Glomerular endothelial cell (primary cell): Measurements from ENCODE around the gene ZNF646. TPM values are rescaled to one million over a fixed set of nuclear protein-coding genes. Genes with fewer than 3 reads are reported as not detected.
"Not testable (repeated sequence)": the region's sequence is repeated elsewhere in the genome, so short reads cannot be mapped to it uniquely, and the experiment has no call there.

ENCODE experiments used
- DNase-seq: peaks from one replicate; pipeline ENCODE4 v3.0.0-alpha.2; 2011; ENCODE audit warnings: low read depth, low spot score; ENCODE audit errors: extremely low read depth
- total RNA-seq: library from RNA; depleted of rRNA; stranded (reverse); fragments of >200 nt; gene quantifications from 2 replicates; pipeline ENCODE4 v1.2.3, GENCODE V29; 2015

Gene ZNF646
- total RNA-seq, 1 donor from 2014 or later, result 17.6 TPM

DNA sequence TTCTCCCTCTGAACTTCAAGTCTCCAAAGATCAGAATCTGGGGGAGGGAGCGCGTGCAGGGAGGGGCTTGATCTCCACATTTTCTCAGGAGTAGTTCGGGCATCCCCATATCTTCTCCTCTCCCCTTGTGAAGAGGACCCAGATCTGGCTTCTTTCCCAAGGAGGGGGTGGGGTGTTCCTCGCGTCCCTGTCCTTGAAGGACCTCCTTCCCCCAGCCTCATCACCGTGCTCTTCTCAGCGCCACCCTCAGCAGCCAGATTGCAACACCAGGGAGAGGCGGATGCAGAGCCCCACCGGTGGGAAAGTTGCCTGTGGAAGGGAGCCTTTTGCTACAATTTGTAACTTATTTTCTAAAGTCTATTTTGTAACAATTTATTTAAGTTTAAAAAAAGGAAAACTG is 8.9 kb downstream of the ZNF646 start:
- DNase-seq, result no peak

DNA sequence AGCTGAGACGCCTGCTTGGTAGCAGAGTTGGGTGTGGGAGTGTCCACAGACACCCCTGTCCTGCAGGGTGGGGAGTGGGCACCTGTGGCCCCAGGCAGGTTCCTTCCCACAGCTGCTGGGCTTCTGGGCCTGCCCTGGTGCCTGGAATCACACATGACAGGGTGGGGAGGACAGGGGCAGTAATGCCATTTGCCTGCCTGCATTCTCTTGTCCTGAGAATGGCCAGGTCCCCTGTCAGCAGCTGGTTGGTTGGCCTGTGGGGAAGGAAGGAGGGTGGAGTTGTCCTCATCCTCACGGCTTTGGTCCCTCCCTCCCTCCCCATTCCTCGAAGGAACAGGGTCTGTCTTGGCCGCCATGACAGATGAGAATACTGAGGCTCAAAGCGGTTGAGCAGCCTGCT is 9.3 kb downstream of the ZNF646 start:
- DNase-seq, result no peak

DNA sequence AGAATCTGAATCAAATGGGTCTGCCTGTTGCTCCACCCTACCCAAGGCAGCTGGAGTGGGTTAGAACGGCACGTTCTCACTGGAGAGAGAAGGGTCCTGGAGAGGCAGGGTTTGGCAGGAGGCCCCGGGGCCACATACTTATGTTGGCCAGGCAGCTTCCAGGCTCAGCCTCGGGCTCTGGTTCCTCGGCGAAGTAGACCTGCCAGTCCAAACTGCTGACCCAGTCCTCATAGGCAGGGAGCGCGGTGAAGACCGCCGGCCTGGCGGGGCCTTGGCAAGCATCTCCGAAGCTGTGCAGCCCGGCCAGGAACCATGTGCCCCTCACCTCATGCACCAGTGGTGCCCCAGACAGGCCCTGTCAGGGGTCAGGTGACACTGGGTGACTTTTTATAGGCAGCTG is 9.8 kb downstream of the ZNF646 start:
- no peak for DNase-seq

DNA sequence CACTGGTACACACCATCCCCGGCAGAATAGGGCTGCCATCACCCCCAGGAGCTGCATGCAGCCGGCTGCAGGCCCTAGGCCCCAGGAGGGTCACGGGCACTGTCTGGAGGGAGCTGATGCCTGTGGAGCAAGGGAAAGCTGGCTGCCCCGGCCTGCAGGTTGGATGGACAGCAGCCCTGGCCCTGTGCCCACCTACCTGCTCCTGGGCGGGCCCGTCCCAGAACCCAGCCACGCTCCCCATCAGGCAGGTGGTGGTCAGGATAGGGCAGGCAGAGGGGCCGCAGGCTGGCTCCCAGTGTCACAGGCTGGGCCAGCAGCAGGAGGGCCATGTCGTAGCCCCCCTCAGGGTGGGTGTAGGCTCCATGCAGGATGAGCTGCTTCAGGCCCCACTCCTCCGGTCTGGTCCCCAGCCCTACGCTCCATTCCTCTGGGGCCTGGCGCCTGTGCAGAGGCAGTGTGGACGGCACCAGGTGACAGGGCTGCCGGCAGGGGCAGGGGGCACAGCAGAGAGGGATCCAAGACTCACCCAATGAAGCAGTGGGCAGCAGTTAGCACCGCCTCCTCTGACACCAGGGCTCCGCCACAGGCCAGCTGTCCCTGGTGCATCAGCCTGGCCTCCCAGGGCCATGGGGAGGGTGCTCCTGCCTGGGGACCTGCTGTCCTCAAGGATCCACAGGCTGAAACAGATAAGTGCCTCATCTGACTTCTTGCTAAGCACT is 10.5 kb downstream of the ZNF646 start:
- no peak for DNase-seq

DNA sequence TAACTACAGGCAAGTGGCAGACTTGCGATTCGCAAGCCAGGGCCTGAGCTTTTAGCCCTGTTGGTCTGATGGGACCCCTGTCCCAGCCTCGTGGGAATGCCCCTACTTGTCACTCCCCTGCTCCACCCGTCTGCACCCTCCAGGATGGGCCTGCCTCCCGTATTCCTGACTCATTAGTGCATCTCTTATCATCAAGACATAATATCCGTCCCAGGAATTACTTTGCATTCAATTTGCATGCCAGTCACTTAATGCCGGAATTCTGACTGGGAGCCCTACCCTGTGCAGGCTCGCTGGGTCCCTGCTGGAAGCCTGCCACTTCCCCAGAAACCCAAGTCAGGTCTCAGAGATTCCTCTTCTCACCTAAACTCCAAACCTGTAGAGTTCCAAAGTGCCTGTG is 11.2 kb downstream of the ZNF646 start:
- no peak for DNase-seq

DNA sequence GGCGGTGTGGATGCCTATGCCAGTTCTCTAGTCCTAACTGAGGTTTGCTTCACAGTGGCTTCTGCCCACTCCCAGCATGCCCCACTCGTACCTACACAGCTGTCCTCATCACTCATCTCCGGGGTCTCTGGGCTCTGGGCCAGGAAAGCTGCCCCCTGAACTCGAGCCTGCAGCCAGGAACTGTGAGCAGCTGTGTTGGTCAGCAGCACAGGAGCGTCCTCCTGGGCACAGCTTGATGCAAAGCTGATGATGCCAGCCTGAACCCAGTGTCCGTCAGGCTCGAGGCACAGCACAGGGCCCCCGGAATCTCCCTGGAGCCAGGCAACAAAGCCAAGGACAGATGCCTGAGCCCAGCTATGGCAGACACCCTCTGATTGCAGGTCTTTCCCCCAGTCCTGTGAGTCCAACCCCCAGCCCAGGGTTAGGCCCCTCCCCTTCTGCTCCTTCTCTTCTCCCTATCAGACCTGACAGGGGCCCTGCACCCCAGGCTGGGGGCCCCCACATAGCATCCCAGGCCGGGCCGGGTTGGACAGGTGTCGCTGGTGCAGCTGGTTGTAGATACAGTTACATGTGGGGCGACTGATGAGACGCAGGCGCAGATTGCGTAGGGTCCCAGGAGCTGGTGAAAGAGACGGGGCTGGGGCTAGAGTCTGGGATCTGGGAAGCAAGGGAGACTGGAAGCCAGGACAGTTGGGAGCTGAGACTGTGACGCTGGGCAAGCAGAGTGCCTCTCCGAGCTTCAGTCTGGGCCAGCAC is 11.8 kb downstream of the ZNF646 start:
- no peak for DNase-seq

DNA sequence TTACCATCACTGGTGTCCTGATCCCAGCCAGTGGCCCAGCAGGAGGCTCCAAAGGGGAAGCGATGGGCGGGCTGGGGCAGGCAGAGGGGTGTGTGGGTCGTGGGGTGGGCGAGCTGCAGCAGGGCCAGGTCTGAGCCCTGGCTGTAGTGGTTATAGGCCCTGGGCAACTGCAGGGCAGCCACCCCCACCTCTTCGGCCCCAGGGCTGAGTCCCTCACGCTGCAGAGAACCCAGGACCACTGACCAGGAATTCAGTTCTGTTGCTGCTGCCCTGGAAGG is 12.3 kb downstream of the ZNF646 start:
- DNase-seq, result no peak

DNA sequence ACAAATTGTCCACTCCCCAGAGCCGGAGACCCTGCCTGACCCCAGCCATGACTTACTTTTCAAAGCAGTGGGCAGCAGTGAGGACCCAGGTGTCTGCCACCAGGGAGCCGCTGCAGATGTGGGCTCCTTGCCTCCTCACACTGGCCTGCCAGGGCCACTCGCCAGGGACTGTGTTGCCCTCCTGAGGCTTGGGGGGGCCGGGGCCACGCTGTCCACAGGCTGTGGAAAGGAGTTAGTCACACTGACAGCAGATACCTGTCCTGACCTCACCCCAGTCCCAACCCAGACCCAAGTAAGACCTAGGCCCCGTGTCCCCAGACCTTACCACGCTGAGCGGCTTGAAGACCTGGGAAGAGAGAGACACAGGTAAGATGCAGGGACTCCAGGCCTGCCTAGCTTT is 13.3 kb downstream of the ZNF646 start:
- DNase-seq, result no peak

DNA sequence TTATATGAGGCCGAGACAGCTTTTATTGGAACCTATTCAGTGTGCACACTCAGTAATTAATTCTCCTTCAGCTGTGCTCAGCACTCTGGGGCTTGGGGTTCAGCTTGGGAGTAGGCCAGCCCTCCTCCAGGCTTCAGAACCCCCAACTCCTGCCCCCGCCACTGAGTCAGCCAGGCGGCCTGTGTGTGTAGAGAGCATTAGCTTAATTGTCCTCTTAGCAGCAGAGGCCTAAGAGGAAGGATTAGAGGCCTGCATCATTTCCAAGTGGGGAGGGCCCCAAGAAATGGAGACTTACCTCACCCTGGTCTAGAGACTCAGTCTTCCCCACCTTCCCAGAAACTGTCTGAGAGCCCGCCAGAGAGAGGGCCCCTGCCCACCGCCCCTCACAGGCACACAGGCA is 13.7 kb downstream of the ZNF646 start:
- DNase-seq, result no peak

DNA sequence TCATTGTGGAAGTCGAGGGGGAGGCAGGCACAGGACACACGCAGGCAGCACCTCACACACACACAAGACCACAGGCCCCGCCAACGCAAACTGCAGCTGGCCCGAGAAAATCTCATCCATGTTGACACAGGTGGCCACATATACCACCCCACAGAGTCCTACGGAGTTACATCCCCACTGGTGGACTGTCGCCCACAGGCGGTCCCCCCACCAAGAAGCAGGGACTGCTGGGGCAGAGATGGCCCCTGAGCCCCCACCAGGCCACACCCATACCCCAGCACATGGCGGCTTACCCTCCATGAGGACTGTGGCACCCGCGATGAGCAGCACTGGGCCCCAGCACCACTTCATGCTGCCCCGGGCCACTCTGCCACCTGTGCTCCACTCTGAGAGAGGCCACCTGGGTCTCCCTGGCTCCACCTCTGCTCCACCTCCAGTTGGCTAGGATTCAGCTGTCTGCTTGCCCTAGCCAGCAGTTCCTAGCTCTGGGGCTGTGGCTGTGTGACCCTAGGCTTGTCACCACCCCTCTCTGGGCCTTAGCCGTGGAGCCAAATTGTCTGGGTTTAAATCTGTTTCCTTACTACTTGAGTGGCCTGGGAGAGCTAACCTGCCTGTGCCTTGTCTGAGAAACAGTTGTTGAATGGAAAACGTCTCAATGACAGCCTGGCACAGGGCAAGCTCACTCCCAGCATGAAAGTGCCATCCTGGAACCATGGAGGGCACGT is 14.4 kb downstream of the ZNF646 start, which contains the start of gene PRSS53:
Gene PRSS53, minus strand, starts transcription at position 485 of the 725 bp plus-strand sequence. Its CDS starts 134 bp downstream, at position 351.
- no peak for DNase-seq

DNA sequence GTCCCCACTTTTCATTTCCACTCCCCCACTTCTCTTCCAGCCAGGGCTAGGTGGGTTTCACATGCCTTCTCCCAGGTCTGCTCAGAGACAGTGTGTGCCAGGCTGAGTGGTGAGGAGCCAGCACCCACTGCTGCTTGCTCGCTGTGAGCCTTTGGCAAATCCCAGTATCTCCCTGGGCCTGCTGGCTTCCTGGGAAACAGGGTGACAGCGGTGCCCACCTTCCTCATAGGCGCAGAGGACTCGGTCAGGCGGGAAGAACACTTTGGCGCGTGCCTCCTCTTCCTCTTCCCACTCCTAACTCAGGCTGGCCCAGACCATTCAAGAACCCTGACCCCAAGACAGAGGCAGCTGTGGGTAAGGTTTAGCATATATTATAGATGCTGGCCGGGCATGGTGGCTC is 15.0 kb downstream of the ZNF646 start:
- no peak for DNase-seq

DNA sequence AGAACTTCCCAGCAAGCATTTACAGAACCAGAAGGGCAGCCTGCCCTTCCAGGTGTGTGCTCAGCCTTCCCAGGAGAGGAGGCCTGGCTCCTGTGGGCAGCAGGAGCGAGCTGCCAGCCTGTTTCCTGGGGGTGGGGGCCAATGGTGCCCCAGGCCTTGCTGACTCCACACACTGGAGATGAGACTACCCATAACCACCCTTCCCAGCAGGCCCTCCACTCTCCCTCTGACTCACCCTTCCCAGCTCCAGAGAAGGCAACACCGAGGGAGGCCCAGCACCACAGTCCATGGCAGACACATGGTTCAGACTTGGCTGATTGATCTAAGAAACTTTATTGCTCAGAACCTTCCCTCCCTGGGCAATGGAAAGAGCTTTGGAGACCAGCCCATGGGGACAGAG is 16.3 kb downstream of the ZNF646 start:
- no peak for DNase-seq

DNA sequence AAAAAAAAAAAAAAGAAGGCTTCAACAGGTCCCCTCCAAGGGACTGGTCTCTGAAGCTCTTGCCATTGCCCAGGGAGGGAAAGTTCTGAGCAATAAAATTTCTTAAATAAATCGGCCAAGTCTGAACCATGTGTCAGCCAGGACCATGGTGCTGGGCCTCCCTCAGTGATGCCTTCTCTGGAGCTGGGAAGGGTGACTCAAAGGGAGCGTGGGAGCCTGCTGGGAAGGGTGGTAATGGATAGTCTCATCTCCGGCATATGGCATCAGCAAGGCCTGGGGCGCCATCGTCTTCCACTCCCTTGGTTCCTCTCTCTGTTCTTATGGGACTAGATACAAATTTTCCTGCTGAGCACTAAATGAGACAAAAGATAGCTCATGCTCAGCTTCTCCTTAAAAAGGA is 18.1 kb downstream of the ZNF646 start:
- DNase-seq, result no peak

DNA sequence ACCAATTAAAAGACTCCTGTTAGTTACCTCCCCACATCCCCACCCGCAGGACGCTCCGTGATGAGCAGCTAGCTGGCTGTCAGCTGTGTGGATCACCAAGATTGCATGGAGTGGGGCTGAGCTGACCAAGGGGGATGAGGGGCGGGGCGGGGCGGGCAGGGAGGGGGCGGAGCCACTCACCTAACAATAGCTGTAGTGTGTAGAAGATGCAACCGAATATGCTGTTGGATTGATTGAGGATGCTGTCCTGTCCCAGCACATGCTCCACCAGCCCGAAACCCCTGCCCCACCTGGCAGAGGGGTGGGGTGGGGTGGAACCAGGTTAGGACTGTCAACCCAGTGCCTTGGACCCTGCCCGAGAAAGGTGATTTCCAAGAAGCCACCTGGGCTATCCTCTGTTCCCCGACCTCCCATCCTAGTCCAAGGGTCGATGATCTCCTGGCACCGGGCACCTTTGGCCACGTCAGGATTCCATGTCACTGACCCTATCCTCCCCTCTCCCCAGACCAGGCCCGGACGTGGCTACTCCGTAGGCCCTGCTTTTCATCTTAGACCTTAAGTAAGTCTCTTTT is 19.0 kb downstream of the ZNF646 start:
- no peak for DNase-seq

DNA sequence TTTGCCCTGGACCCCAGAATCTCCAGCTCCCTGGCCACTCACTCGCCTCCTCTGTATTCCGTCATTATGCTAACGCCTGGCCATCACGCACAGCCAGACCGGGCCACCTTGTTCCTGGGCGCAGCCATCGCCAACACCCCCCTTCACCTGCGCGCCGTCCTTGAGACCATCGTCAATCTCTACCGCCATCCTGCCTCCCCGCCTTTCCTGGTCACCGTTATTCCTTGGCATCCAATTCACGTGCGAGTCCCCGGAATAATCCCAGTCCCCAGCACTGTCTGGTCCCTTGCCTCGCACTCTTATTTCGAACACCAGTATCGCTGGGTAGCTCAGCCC is 19.8 kb downstream of the ZNF646 start:
- DNase-seq, result no peak

DNA sequence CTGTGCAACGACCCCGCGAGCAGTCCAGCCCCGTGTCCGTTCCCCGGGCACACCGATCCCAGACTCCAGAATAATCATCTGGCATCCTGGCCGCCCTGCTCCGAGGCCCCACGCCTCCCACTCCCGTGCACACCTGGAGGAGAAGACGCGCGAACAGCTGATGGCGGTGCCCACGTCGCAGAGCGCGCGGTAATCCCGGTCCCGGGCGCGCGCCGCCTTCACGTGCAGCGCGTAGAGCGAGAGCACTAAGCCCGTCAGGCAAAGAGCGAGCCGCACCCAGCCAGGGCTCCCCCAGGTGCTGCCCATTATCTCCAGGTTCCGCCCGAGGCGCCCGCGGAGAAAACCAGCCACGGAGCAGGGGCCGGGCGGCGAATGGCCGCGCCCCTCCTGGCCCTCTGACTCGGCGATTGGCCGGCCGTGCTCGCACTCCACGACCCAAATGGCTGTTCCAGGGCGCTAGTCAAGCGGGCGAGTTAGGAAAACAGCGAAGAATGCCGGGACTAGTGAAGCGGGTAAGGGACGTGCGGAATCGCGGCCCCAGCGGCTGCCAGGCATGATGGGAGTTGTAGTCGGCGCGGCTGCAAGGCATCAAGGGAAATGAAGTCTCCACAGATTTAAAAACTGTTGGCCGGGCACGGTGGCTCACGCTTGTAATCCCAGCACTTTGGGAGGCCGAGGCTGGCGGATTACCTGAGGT is 20.4 kb downstream of the ZNF646 start, which contains the start of gene VKORC1:
Gene VKORC1, minus strand, starts transcription at position 374 of the 697 bp plus-strand sequence. Its CDS starts 68 bp downstream, at position 306.
- DNase-seq, result no peak

DNA sequence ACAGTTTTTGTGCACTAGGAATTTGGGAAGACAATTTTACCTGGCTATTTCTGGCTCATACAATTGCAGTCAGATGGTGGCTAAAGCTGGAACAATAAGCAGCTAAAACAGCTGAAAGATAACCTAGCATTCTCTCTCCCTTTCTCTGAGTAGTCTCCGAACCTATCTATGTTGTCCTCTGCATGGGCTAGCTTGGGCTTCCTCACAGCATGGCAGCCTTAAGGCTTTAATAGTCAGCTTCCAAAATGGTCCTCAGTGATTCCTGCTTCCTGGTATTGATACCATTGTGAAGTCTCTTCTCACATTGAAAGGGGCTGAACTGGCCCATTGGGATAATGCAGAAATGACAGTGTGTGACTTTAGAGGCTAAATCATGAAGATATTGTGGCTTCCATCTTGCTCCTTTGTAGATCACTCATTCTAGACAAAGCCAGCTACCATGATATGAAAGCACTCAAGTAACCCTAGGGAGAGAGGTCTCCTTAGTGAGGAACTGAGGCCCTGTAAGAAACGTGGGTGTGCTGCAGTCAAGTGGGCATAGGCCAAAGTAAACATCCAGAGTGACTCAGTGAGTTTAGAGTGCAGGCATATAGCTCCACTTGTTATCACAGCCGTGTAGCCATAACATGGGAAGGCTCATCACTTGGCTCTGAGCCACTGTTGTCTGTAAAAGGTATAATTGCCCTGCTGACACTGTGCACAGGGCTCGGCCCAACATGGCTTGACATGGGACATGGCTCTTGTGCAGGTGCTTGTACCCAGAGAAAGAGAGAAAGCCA is 25.8 kb downstream of the ZNF646 start:
- no peak for DNase-seq

DNA sequence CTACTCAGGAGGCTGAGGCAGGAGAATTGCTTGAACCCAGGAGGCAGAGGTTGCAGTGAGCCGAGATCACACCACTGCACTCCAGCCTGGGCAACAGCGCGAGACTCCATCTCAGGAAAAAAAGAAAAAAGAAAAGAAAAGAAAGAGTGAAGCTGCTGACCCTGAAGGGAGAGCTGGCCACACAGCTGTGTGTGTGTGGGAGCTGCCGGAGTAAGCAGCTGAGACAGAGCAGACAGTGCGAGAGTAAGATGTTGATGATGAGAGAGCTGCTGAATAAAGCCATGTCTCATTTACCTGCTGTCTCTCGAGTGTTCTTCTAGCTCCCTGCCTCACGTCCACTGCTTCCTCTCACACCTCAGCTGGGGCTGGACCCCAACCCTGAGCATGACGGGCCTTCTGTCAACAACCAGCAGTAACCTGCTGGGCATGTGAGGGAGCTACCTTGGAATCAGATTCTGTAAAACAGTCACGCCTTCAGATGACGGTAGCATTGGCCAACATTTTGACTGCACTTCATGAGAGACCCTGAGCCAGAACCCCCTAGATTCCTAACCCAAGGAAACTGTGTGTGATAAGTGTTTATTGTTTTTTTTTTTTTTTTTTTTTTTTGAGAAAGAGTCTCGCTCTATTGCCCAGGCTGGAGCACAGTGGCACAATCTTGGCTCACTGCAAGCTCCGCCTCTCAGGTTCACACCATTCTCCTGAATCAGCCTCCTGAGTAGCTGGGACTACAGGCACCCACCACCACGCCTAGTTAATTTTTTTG is 26.8 kb downstream of the ZNF646 start:
- DNase-seq, result not testable (repeated sequence)

DNA sequence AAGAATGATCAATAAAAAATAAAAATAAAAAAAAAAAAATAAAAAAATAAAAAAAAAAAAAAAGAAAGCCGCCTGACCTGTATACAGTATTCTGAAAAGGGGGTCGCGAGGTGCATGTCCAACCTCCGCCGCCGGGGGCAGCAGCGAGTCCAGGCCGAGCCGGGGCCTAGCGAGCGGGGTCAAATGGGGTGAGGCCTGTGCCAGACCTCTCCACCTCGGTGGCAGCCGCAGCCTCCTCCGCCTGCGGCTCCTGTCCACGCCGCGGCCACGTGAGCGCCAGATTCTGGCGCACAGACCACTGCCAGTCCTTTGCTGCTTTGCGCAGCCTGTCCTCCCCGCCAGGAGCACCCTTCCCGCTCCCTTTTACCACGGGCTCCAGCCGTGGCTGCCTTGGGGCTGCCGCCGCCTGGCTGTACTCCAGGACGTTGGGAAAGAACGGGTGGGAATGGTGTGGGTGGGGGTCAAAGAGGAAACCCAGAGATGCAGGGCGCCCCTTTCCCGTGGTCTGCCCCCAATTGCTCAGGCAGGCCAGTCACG is 31.5 kb downstream of the ZNF646 start:
- DNase-seq, result no peak
